ENCODE data around the gene RETREG1.

The RETREG1 gene

DNA sequence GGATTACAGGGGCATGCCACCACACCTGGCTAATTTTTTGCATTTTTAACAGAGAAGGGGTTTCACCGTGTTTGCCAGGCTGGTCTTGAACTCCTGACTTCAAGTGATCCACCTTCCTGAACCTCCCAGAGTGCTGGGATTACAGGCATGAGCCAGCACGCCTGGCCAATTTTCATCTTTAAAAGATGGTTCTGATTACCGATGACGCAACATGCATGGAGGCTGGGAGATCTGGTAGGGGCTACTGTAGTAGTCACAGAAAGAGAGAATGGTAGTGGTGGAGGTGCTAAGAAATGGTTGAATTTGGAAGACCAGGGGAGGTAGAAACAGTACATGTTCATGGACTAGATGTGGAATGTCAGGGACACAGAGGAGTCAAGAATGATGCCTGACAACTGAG, 22.4 kb upstream of the RETREG1 start:
- DNase-seq (ENCODE audit: low read depth): no peak
- TF ChIP-seq, protein P1, sequence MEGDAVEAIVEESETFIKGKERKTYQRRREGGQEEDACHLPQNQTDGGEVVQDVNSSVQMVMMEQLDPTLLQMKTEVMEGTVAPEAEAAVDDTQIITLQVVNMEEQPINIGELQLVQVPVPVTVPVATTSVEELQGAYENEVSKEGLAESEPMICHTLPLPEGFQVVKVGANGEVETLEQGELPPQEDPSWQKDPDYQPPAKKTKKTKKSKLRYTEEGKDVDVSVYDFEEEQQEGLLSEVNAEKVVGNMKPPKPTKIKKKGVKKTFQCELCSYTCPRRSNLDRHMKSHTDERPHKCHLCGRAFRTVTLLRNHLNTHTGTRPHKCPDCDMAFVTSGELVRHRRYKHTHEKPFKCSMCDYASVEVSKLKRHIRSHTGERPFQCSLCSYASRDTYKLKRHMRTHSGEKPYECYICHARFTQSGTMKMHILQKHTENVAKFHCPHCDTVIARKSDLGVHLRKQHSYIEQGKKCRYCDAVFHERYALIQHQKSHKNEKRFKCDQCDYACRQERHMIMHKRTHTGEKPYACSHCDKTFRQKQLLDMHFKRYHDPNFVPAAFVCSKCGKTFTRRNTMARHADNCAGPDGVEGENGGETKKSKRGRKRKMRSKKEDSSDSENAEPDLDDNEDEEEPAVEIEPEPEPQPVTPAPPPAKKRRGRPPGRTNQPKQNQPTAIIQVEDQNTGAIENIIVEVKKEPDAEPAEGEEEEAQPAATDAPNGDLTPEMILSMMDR (IDR thresholded peaks at IDR 0.05; ENCODE audit: control insufficient read depth, extremely low read depth, insufficient read depth): no peak

DNA sequence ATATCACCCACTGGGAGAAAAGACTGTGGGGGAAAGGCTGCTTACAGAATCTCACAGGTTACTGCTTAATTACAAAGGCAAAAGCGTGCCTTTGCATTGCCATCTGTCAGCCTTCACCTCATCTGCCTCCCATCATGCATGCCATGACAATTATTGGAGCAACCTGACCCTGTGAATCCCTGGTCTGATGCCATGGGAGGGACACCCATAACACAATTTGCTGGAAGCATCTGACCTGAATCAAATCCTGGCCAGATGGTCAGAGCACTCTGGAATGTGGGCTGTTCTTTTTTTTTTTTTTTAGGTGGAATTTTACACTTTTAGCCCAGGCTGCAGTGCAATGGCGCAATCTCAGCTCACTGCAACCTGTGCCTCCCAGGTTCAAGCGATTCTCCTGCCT, 11.6 kb upstream of the RETREG1 start:
- TF ChIP-seq, protein P1 (IDR thresholded peaks at IDR 0.05; ENCODE audit: control insufficient read depth, extremely low read depth, insufficient read depth): no peak
- DNase-seq (ENCODE audit: low read depth): no peak
- H3K4me3 ChIP-seq (ENCODE audit: low read depth, low read length): no peak overlapping the region

More for the DNA sequence above, 22.4 kb upstream of the RETREG1 start:
- H3K4me3 ChIP-seq (ENCODE audit: low read depth, low read length): no peak overlapping the region

DNA sequence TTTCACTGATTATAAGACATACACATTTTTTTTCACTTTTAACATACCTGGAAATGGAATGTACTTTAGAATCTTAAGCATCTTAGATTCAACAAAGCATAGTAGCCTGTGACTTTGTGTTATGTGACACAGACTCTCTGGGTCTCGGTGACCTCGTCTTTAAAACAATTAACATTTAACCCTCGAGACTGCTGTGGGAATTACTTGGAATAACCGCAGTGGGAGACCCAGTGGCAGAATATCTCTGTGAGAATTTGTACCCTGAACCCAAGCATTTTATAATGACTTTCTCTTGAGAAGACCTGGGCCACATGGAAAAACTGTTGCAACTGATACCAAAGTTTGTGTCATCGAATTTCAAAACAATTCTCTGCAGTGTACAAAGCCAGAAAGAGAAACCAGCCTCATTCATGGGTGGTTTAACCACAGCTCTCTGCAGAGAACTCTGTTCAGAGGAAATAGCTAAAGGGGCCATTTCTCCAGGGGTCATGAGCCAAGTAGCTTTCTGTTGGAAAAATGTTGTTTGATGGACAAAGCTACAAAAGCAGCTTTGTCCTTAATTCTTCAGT, 10.0 kb upstream of the RETREG1 start:
- no peak overlapping the region for H3K4me3 ChIP-seq (ENCODE audit: low read depth, low read length)
- TF ChIP-seq, protein P1 (IDR thresholded peaks at IDR 0.05; ENCODE audit: control insufficient read depth, extremely low read depth, insufficient read depth): no peak
- no peak for DNase-seq (ENCODE audit: low read depth)

DNA sequence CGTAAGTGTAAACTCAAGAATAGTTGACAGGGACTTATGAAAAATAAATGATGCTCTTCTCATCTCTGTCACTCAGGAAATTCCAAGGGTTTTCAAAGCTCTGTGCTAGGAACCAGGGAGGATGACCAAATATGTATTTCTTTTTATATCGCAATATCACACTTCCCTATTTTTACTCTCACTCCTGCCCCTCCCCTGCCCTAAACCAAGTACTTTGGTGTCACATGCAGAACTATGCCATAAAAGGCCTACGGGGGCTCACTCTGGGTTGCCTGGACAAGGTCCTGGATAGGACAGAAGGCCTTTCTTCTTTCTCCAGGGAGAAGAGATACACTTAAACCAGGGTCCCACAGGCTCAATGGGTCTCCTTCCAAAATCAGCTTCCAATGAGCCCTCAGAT, 8.3 kb upstream of the RETREG1 start:
- TF ChIP-seq, protein P1 (IDR thresholded peaks at IDR 0.05; ENCODE audit: control insufficient read depth, extremely low read depth, insufficient read depth): no peak
- H3K4me3 ChIP-seq (ENCODE audit: low read depth, low read length): no peak overlapping the region
- DNase-seq (ENCODE audit: low read depth): no peak

DNA sequence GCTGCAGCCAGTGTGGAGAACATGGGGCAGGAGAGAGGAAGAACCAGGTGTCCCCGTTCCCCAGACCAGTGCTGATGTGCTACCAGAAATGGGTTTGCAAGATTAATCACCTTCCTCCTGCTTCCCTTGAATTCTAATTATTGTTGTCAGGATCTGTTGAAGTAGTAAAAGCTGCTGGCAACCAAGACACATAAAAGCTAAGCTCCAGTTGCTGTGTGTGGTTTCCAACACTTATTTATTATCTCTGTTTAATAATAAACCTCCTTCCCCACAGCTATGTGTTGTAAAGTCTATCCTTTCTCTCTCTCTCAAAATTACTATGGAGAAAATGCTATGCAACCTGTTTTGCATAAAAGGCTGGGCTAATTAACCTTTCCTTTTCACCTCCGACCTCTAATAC, 2.3 kb upstream of the RETREG1 start:
- H3K4me3 ChIP-seq (ENCODE audit: low read depth, low read length): no peak overlapping the region
- TF ChIP-seq, protein P1 (IDR thresholded peaks at IDR 0.05; ENCODE audit: control insufficient read depth, extremely low read depth, insufficient read depth): no peak
- no peak for DNase-seq (ENCODE audit: low read depth)

DNA sequence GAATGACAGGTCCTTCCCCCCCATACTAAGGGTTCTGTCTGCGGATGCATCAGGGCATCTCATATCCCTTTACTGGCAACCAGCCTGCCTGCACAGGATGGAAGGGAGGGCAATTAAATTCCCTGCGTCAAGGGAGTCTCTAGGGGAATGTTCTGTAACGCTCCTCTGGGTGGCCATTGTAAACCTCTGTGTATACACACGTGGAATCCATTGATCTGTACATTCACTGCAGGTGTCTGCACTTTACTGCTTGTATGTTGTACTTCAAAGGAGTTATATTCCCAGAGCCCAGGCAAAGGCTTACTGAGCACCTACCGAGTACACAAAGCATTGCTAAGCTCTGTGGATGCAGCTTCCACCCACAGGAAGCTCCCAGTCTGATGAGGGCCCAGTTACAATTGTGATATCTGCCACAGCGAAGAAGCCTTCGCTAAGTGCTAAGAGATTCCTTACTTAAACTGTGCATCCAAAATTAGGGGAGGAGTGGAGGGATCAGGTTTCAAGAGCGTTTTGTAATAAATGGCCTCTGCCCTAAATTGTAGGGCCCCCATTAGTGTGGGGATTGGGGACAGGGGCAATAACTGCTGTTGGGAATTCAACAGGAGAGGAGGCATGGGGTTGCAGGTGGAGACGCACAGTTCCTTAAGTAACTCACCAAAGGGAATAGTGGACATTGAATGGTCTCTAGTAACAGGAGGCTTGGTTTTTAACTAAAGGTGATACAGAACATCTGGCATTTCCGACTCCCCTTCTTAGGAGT, 1.5 kb upstream of the RETREG1 start:
- no peak for DNase-seq (ENCODE audit: low read depth)
- TF ChIP-seq, protein P1 (IDR thresholded peaks at IDR 0.05; ENCODE audit: control insufficient read depth, extremely low read depth, insufficient read depth): no peak
- no peak overlapping the region for H3K4me3 ChIP-seq (ENCODE audit: low read depth, low read length)

Data from LNCaP clone FGC (cell line).